ENCODE data around the gene ADI1. TPM values are rescaled to one million over a fixed set of nuclear protein-coding genes. Genes with fewer than 3 reads are reported as not detected.

Gene ADI1
- total and polyA plus RNA-seq, 2 of the 8 experiments (the other 6 are each of a cell fraction or from before 2014, with no cell fraction given), result 12.2 to 40.2 TPM

GRCh38 chr2:3447789-3448317, 71.5 kb downstream of the ADI1 start (continued):
- TF ChIP-seq PHF8 (conservative IDR thresholded peaks at IDR 0.05; ENCODE audit: low read depth, low read length) (no peak), NRF1 (IDR thresholded peaks at IDR 0.05; ENCODE audit: low read depth, low read length) (no peak), YY1 (IDR thresholded peaks at IDR 0.05; ENCODE audit: low read depth, low read length) (no peak), HDAC6 (IDR thresholded peaks at IDR 0.05; ENCODE audit: low read depth, low read length) (no peak), CREB1 (IDR thresholded peaks at IDR 0.05) (no peak), NANOG (IDR thresholded peaks at IDR 0.05; ENCODE audit: insufficient read depth, low read depth, low read length, poor library complexity, severe bottlenecking) (no peak), TAF1 (IDR thresholded peaks at IDR 0.05; ENCODE audit: low read depth, low read length) (no peak), SIRT6 (IDR thresholded peaks at IDR 0.05; ENCODE audit: low read length) (no peak)

Other genes with a start within 250 kb of the ADI1 start
- 26.2 and 26.3 TPM in 2 replicates for gene EIPR1, start 141.7 kb downstream of the ADI1 start, total RNA-seq (2021; fragmentation: NEBNext Ultra II Directional; extraction: Animal tissue kit (Norgen Biotek cat#: 25700))
- gene EIPR1, start 141.7 kb downstream of the ADI1 start, polyA plus RNA-seq (2011; rRNA removed), result 54.5 and 56.4 TPM in 2 replicates
- gene TRAPPC12, start 139.8 kb downstream of the ADI1 start, total RNA-seq (2021; fragmentation: NEBNext Ultra II Directional; extraction: Animal tissue kit (Norgen Biotek cat#: 25700)), result 67.3 and 71.8 TPM in 2 replicates
- gene TRAPPC12, start 139.8 kb downstream of the ADI1 start, polyA plus RNA-seq (2011; rRNA removed), result 35.0 and 48.3 TPM in 2 replicates
- 40.8 and 42.7 TPM in 2 replicates for gene RNASEH1, start 38.8 kb upstream of the ADI1 start, total RNA-seq (2021; fragmentation: NEBNext Ultra II Directional; extraction: Animal tissue kit (Norgen Biotek cat#: 25700))
- gene RNASEH1, start 38.8 kb upstream of the ADI1 start, polyA plus RNA-seq (2011; rRNA removed), result 11.7 and 13.9 TPM in 2 replicates
- 1,867 and 1,891 TPM in 2 replicates for gene RPS7, start 55.7 kb upstream of the ADI1 start, total RNA-seq (2021; fragmentation: NEBNext Ultra II Directional; extraction: Animal tissue kit (Norgen Biotek cat#: 25700))
- 765 and 1,314 TPM in 2 replicates for gene RPS7, start 55.7 kb upstream of the ADI1 start, polyA plus RNA-seq (2011; rRNA removed)
- gene COLEC11, start 75.6 kb upstream of the ADI1 start, total RNA-seq (2021; fragmentation: NEBNext Ultra II Directional; extraction: Animal tissue kit (Norgen Biotek cat#: 25700)), result 0.25 and 0.47 TPM in 2 replicates
- gene COLEC11, start 75.6 kb upstream of the ADI1 start, polyA plus RNA-seq (2011; rRNA removed), result 0.58 and 0.80 TPM in 2 replicates
- not detected in 2 replicates for gene ALLC, start 138.7 kb upstream of the ADI1 start, total RNA-seq (2021; fragmentation: NEBNext Ultra II Directional; extraction: Animal tissue kit (Norgen Biotek cat#: 25700))
- not detected in 2 replicates for gene ALLC, start 138.7 kb upstream of the ADI1 start, polyA plus RNA-seq (2011; rRNA removed)
- not detected in 2 replicates for gene DCDC2C, start 184.0 kb upstream of the ADI1 start, total RNA-seq (2021; fragmentation: NEBNext Ultra II Directional; extraction: Animal tissue kit (Norgen Biotek cat#: 25700))
- gene DCDC2C, start 184.0 kb upstream of the ADI1 start, polyA plus RNA-seq (2011; rRNA removed), result 0.50 and 0.91 TPM in 2 replicates

Data from H1 (cell line).